GM19372 (cell line): ENCODE data around the gene LILRA5.
"Not testable (repeated sequence)": the region's sequence is repeated elsewhere in the genome, so short reads cannot be mapped to it uniquely, and the experiment has no call there.

ENCODE experiments used
- ATAC-seq: cut with Tn5 transposase; IDR thresholded peaks from one replicate; pipeline ENCODE4 v1.9.1; 2021; ENCODE audit warnings: mild to moderate bottlenecking, low read depth, moderate library complexity; ENCODE audit not compliant: unreplicated experiment

Gene LILRA5

GRCh38 chr19:54278056-54278455, 34.9 kb downstream of the LILRA5 start:
- ATAC-seq = not testable (repeated sequence)

GRCh38 chr19:54277111-54277615, 35.8 kb downstream of the LILRA5 start:
- not testable (repeated sequence) for ATAC-seq

GRCh38 chr19:54275951-54276350, 37.0 kb downstream of the LILRA5 start:
- ATAC-seq = no peak

- ATAC-seq = not testable (repeated sequence)
Observed at GRCh38 chr19:54274516-54274915, 38.5 kb downstream of the LILRA5 start.

GRCh38 chr19:54273821-54274220, 39.1 kb downstream of the LILRA5 start:
- ATAC-seq = no peak

GRCh38 chr19:54272181-54272580, 40.8 kb downstream of the LILRA5 start:
- not testable (repeated sequence) for ATAC-seq

- ATAC-seq = not testable (repeated sequence)
Observed at GRCh38 chr19:54271587-54271986, 41.4 kb downstream of the LILRA5 start.

- no peak for ATAC-seq
Observed at GRCh38 chr19:54271106-54271505, 41.9 kb downstream of the LILRA5 start.

- no peak for ATAC-seq
Observed at GRCh38 chr19:54268936-54269335, 44.0 kb downstream of the LILRA5 start.

GRCh38 chr19:54266133-54266532, 46.8 kb downstream of the LILRA5 start:
- no peak for ATAC-seq

- ATAC-seq = no peak
Observed at GRCh38 chr19:54262470-54262869, 50.5 kb downstream of the LILRA5 start.

- no peak for ATAC-seq
Observed at GRCh38 chr19:54262066-54262465, 50.9 kb downstream of the LILRA5 start.

- ATAC-seq = no peak
Observed at GRCh38 chr19:54257116-54257480, 55.9 kb downstream of the LILRA5 start, which contains the start of gene LILRB5. LILRB5 (minus strand) TSS chr19:54257273; CDS start chr19:54257193, 80 bp downstream.
